GM12878 (cell line): ENCODE measurements around the gene LTN1. TPM values are rescaled to one million over a fixed set of nuclear protein-coding genes. Genes with fewer than 3 reads are reported as not detected.

Experiments
- ASH2L ChIP-seq: fragments of 300-600, 200-600 bp; sonication (generic); IDR thresholded peaks from 2 replicates; pipeline ENCODE4 v1.6.1; 2017; ENCODE audit warnings: low read depth, mild to moderate bottlenecking, borderline replicate concordance
- EED ChIP-seq: sonication (generic); IDR thresholded peaks from 2 replicates; pipeline ENCODE4 v1.6.1; 2016; ENCODE audit warnings: antibody characterized with exemption, low read depth
- ELK1 ChIP-seq: IDR thresholded peaks from 2 replicates; pipeline ENCODE4 v1.6.1; 2012; ENCODE audit warnings: low read depth, low read length, improper control_type of control experiment
- IRF4 ChIP-seq: IDR thresholded peaks from 2 replicates; pipeline ENCODE4 v1.6.1; 2011; ENCODE audit warnings: low read depth, low read length
- JUNB ChIP-seq: IDR thresholded peaks from 2 replicates; pipeline ENCODE4 v1.6.1; 2016; ENCODE audit warnings: antibody characterized with exemption, mild to moderate bottlenecking
- KDM1A ChIP-seq: fragments of 200-600 bp; sonication (generic); IDR thresholded peaks from 2 replicates; pipeline ENCODE4 v1.6.1; 2016; ENCODE audit warnings: borderline replicate concordance
- MEF2B ChIP-seq: fragments of 450-650 bp; IDR thresholded peaks from 2 replicates; pipeline ENCODE4 v1.6.1; 2018; ENCODE audit warnings: mild to moderate bottlenecking, moderate library complexity; ENCODE audit not compliant: partially characterized antibody, poor library complexity, severe bottlenecking
- PAX5 ChIP-seq: IDR thresholded peaks from 2 replicates; pipeline ENCODE4 v1.6.1; 2011; ENCODE audit warnings: low read depth, low read length, borderline replicate concordance
- PAX8 ChIP-seq: fragments of 450-650 bp; IDR thresholded peaks from 2 replicates; pipeline ENCODE4 v1.6.1; 2017; ENCODE audit warnings: mild to moderate bottlenecking, moderate library complexity
- RUNX3 ChIP-seq: IDR thresholded peaks from 2 replicates; pipeline ENCODE4 v1.6.1; 2012; ENCODE audit warnings: low read length, inconsistent platforms
- TCF12 ChIP-seq: IDR thresholded peaks from 2 replicates; pipeline ENCODE4 v1.6.1; 2011; ENCODE audit warnings: low read depth, mild to moderate bottlenecking, low read length
- TCF3 ChIP-seq: IDR thresholded peaks from 2 replicates; pipeline ENCODE4 v1.6.1; 2012; ENCODE audit warnings: low read depth, mild to moderate bottlenecking, low read length, borderline replicate concordance; ENCODE audit not compliant: insufficient read depth
- TCF7 ChIP-seq: IDR thresholded peaks from 2 replicates; pipeline ENCODE4 v1.6.1; 2014; ENCODE audit warnings: antibody characterized with exemption, borderline replicate concordance
- ZSCAN29 ChIP-seq: fragments of 450-650 bp; IDR thresholded peaks from 2 replicates; pipeline ENCODE4 v1.6.1; 2017; ENCODE audit warnings: mild to moderate bottlenecking, moderate library complexity
- ZZZ3 ChIP-seq: IDR thresholded peaks from 2 replicates; pipeline ENCODE4 v1.6.1; 2011; ENCODE audit warnings: low read depth; ENCODE audit not compliant: control insufficient read depth, insufficient read length
- polyA plus RNA-seq, 11 experiments: library from polyadenylated mRNA; depleted of rRNA in 4 of 11; unstranded in 6 of 11; stranded (reverse) in 5 of 11; fragments of >200 nt; fragmentation: Nextera tagmentation in 4 of 11; fragmentation: Illumina TruSeq in 1 of 11; extraction: Ambion mirVana in 4 of 11; extraction: Trizol in 1 of 11; gene quantifications; 1 replicate in 1 of 11; 2 replicates in 10 of 11; pipeline versions ENCODE4 v1.2.1 to v1.2.3, GENCODE V29; 2011 to 2016; ENCODE audit warnings: inconsistent platforms in 2 of 11, missing spikeins in 2 of 11, low read depth in 1 of 11
- total RNA-seq, 4 experiments: library from RNA; depleted of rRNA in 3 of 4; stranded (reverse); fragments of >200 nt in 3 of 4; fragmentation: Illumina TruSeq in 1 of 4; extraction: Trizol in 1 of 4; gene quantifications; 2 replicates each; pipeline versions ENCODE4 v1.2.1 to v1.2.3, GENCODE V29; 2013 to 2021
- TF ChIP-seq, protein P1 (sequence below): IDR thresholded peaks from 2 replicates; pipeline ENCODE4 v1.6.1; 2011; ENCODE audit warnings: low read depth, mild to moderate bottlenecking, low read length, moderate library complexity, borderline replicate concordance; ENCODE audit errors: extremely low read depth
- TF ChIP-seq, protein P2 (sequence below): IDR thresholded peaks from 2 replicates; pipeline ENCODE4 v1.6.1; 2011; ENCODE audit warnings: borderline replicate concordance, low read depth, mild to moderate bottlenecking, moderate library complexity, low read length; ENCODE audit not compliant: insufficient read depth, poor library complexity, severe bottlenecking
- TF ChIP-seq, protein P3 (sequence below): fragments of 450-650 bp; IDR thresholded peaks from 2 replicates; pipeline ENCODE4 v1.6.1; 2016; ENCODE audit warnings: mild to moderate bottlenecking, moderate library complexity, borderline replicate concordance
- TF ChIP-seq, protein P4 (sequence below): IDR thresholded peaks from 2 replicates; pipeline ENCODE4 v1.6.1; 2012; ENCODE audit warnings: low read length, inconsistent platforms
- TF ChIP-seq, protein P5 (sequence below): IDR thresholded peaks from 2 replicates; pipeline ENCODE4 v1.6.1; 2012; ENCODE audit warnings: low read depth, low read length, improper control_type of control experiment

The LTN1 gene
- total and polyA plus RNA-seq, 10 of the 15 experiments (the other 5 are each of a cell fraction or from before 2014, with no cell fraction given): 3.5 to 17.3 (median 12.3) TPM

GRCh38 chr21:29002442-29003144 lies 9.9 kb upstream of the LTN1 start (continued):
- TF ChIP-seq, protein P1, sequence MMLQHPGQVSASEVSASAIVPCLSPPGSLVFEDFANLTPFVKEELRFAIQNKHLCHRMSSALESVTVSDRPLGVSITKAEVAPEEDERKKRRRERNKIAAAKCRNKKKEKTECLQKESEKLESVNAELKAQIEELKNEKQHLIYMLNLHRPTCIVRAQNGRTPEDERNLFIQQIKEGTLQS: no peak
- no peak for TF ChIP-seq EED
- TF ChIP-seq ZSCAN29: no peak
- TF ChIP-seq TCF7: no peak
- TF ChIP-seq RUNX3: peak; percentile 61
- TF ChIP-seq, protein P2, sequence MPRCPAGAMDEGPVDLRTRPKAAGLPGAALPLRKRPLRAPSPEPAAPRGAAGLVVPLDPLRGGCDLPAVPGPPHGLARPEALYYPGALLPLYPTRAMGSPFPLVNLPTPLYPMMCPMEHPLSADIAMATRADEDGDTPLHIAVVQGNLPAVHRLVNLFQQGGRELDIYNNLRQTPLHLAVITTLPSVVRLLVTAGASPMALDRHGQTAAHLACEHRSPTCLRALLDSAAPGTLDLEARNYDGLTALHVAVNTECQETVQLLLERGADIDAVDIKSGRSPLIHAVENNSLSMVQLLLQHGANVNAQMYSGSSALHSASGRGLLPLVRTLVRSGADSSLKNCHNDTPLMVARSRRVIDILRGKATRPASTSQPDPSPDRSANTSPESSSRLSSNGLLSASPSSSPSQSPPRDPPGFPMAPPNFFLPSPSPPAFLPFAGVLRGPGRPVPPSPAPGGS: no peak
- TF ChIP-seq KDM1A: no peak
- TF ChIP-seq, protein P3, sequence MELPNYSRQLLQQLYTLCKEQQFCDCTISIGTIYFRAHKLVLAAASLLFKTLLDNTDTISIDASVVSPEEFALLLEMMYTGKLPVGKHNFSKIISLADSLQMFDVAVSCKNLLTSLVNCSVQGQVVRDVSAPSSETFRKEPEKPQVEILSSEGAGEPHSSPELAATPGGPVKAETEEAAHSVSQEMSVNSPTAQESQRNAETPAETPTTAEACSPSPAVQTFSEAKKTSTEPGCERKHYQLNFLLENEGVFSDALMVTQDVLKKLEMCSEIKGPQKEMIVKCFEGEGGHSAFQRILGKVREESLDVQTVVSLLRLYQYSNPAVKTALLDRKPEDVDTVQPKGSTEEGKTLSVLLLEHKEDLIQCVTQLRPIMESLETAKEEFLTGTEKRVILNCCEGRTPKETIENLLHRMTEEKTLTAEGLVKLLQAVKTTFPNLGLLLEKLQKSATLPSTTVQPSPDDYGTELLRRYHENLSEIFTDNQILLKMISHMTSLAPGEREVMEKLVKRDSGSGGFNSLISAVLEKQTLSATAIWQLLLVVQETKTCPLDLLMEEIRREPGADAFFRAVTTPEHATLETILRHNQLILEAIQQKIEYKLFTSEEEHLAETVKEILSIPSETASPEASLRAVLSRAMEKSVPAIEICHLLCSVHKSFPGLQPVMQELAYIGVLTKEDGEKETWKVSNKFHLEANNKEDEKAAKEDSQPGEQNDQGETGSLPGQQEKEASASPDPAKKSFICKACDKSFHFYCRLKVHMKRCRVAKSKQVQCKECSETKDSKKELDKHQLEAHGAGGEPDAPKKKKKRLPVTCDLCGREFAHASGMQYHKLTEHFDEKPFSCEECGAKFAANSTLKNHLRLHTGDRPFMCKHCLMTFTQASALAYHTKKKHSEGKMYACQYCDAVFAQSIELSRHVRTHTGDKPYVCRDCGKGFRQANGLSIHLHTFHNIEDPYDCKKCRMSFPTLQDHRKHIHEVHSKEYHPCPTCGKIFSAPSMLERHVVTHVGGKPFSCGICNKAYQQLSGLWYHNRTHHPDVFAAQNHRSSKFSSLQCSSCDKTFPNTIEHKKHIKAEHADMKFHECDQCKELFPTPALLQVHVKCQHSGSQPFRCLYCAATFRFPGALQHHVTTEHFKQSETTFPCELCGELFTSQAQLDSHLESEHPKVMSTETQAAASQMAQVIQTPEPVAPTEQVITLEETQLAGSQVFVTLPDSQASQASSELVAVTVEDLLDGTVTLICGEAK: peak; percentile 89
- TF ChIP-seq, protein P4, sequence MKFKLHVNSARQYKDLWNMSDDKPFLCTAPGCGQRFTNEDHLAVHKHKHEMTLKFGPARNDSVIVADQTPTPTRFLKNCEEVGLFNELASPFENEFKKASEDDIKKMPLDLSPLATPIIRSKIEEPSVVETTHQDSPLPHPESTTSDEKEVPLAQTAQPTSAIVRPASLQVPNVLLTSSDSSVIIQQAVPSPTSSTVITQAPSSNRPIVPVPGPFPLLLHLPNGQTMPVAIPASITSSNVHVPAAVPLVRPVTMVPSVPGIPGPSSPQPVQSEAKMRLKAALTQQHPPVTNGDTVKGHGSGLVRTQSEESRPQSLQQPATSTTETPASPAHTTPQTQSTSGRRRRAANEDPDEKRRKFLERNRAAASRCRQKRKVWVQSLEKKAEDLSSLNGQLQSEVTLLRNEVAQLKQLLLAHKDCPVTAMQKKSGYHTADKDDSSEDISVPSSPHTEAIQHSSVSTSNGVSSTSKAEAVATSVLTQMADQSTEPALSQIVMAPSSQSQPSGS: no peak
- peak; percentile 15; the same call in 1 of the 2 replicates for TF ChIP-seq TCF3
- TF ChIP-seq MEF2B: peak; percentile 37
- peak; percentile 41; the same call in 1 of the 2 replicates for TF ChIP-seq PAX5
- no peak for TF ChIP-seq PAX8
- TF ChIP-seq, protein P5, sequence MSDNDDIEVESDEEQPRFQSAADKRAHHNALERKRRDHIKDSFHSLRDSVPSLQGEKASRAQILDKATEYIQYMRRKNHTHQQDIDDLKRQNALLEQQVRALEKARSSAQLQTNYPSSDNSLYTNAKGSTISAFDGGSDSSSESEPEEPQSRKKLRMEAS: peak; percentile 94
- no peak for TF ChIP-seq JUNB
- TF ChIP-seq ELK1: no peak; the same call in 1 of the 2 replicates
- TF ChIP-seq ASH2L: no peak
- peak; percentile 85 for TF ChIP-seq TCF12
- 0 out of 2 replicates have a peak, but pooled peaks have one; percentile 21 for TF ChIP-seq IRF4
- no peak for TF ChIP-seq ZZZ3
